ENCODE measurements around the gene SERPINA10.
"Not testable (repeated sequence)": the region's sequence is repeated elsewhere in the genome, so short reads cannot be mapped to it uniquely, and the experiment has no call there.

The SERPINA10 gene

DNA sequence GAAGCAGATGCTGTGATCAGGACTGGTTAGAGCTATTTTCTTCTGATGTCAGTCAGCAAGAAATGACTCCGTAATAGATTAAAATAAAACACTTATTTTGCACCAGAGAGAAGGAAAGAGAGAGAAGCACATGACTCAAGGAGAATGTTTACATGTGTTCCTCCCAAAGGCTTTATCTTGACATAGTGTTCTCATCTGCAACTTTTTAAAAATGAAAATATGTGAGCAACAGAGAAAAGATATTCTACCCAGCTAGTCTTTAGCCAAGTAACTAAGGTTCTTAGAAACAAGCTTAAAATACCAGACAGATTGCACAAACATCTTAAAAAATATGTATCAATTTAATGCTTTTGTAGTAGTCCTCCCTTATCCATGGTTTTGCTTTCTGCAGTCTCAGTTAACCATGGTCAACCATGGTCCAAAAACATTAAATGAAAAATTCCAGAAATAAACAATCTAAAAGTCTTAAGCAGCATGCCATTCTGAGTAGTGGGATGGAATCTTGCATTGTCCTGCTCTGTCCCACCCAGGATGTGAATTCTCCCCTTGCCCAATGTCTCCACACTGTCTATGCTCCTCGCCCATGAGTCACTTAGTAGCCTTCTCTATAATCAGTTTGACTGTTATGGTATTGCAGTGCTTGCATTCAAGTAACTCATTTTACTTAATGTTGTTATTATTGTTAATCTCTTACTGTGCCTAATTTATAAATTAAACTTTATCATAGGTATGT, 9.9 kb downstream of the SERPINA10 start:
- no peak for DNase-seq

DNA sequence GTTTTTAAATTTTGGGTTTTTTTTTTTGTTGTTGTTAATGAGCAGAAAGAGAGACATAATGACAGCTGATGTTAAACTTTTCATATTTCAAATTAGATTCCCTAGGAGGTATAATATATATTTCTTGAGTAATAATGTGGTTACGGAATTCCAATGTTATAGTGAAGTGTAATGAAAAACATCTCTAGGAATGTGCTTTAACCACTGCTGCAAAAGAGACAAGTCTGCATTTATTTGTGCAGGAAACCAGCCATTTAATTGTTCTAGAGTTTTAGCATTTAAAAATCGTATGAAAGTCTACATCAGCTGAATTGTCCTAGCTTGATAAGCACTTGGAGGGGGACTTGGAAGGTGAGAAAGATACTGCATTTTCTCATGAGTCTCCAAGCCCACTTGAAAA, 14.3 kb downstream of the SERPINA10 start:
- no peak for DNase-seq

DNA sequence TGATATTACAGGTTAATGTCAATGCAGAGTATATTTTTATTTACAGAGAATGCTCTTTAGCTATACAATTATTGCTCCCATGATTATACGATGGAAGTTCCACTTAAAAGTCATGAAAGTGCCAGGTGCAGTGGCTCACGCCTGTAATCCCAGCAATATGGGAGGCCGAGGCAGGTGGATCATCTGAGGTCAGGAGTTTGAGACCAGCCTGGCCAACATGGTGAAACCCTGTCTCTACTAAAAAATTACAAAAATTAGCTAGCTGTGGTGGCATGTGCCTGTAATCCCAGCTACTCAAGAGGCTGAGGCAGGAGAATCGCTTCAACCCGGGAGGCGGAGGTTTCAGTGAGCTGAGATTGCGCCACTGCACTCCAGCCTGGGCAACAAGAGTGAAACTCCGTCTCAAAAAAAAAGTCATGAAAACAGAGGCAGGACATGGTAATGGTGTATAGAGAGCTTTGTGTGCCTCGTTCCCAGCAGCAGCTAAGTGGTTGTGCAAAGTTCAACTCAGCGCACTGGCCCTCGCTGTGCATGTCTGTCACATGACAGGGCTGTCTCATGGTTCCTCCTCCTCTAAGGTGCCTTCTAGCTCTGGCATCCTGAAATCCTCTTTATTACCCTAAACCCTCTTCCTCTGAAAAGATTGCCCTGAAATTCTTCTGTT, 16.0 kb downstream of the SERPINA10 start:
- not testable (repeated sequence) for DNase-seq

DNA sequence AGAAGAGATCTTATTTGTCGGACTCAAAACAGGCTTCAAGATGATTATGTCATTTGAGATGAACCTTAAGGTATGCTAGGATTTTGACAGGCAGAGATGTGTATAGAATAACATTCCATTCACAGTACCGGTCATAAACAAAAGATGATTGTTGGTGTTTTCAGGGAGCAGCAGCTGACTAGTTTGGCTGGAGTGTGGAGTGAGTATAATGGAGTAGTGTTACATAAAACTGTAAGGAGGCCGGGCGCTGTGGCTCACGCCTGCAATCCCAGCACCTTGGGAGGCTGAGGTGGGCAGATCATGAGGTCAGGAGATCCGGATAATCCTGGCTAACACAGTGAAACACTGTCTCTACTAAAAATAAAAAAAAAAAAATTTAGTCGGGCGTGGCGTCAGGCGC, 23.9 kb downstream of the SERPINA10 start:
- no peak for DNase-seq

DNA sequence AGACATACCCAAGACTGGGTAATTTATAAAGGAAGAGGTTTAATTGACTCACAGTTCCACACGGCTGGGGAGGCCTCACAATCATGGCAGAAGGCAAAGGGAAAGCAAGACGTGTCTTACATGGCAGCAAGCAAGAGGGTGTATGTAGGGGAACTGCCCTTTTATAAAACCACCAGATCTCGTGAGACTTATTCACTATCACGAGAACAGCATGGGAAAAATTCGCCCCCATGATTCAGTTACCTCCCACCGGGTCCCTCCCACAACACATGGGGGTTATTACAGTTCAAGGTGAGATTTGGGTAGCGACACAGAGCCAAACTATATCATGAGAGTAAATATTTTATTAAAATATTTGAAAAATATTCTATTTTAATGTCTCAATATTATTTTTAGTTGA, 24.5 kb downstream of the SERPINA10 start:
- not testable (repeated sequence) for DNase-seq

DNA sequence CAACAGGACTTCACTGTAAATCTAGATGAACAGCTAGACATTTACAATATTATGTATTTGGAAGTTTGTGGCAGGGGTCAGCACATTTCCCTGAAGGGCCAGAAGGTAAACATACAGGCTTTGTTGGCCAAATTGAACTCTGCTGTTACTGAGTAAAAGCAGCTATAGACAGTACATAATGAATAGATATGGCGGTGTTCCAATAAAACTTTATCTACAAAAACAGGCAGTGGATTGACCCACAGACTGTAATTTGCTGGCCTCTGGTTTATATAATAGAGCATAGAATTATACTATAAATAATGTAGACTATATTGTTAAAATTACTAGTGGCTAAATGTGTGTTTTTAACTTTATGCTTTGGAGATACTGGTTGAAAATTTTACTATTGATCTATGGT, 25.7 kb downstream of the SERPINA10 start:
- DNase-seq, result no peak

DNA sequence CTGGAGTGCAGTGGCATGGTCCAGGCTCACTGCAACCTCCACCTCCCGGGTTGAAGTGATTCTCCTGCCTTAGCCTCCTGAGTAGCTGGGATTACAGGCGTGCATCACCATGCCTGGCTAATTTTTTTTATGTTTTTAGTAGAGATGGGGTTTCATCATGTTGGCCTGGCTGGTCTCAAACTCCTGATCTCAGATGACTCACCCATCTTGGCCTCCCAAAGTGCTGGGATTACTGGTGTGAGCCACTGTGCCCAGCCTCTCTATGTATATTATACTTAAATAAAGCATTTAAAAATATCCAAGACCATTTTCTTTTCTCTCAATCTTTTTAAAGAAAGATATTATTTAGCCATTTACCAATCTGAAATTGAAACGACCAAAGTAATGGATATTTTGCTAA, 28.9 kb downstream of the SERPINA10 start:
- DNase-seq, result not testable (repeated sequence)

DNA sequence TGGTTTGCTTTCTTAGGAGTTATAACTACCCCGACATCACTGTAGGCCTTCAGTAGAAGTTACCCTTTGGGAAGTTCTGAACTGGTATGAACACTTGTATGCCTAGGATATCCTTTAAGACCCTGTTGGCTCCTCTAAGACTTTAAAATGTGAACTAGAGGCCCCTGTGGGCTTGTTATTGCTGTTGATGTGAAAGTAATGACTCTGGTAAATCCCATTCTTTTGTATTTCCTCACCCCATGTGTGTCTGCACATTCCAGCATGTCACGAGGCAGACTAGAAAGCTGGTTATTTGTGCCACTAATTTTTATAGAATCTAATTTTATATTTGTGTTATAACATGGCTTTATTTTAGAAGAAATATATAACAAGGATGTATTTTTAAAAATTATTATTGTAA, 48.9 kb downstream of the SERPINA10 start:
- DNase-seq, result no peak

DNA sequence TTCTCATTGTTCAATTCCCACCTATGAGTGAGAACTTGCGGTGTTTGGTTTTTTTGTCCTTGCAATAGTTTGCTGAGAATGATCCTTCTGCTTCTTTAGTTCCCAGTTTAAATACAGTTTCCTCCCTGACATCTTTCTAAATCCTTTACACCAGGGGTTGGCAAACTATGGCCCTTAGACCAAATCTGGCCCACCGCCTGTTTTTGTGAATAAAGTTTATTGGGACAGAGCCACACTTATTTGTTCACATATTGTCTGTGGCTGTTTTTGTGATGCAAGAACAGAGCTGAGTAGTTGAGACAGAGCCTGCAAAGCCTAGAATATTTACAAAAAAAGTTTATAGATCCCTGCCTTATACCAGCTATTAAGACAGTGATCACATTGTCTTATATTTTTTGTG, 53.7 kb downstream of the SERPINA10 start:
- DNase-seq, result no peak

DNA sequence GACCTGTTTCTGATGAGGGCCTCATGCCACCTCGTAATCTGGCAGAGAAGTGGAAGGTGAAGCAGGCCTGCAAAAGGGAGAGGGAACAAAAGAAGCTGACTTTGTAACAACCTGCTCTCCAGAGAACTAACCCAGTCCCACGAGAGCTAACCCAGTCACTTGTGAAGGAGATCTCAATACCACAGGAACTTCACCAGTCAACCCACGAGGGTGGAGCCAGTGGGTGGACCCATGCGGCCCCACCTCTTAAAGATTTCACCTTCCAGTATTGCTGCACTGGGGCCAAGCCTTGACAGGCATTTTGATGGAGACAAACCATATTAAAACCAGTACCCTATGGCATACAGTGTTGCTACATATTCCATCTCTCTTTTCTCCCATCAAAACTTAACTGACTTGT, 55.1 kb downstream of the SERPINA10 start:
- DNase-seq, result no peak

DNA sequence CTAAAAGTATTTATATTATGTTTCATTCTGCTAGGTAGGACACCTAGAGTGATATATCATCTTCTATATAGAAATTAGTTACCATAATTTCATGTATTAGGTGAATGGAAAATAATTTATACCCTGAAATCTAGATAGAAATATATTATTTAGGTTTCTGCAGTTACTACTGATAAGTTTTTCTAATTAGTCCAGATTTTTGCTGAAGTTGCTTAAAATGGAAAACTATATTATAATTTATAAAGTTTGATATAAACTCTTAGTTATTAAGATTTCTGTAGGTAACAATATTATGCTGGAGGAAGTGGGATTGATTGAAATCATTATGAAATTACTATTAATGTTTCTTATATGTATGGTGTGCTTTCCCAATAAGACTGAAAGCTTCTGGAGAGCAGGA, 56.0 kb downstream of the SERPINA10 start:
- DNase-seq, result no peak
